Heart left ventricle (tissue), 13 donors: ENCODE results near the gene GTF2H2C.

Source experiments
- CTCF ChIP-seq, 12 donors: fragments of 200-600 bp; sonication (generic) in 4 of 12; IDR thresholded peaks; one replicate each; pipeline versions ENCODE4 v1.5.0 to v1.8.0; 2018 to 2022; ENCODE audit warnings: antibody characterized with exemption in 12 of 12, mild to moderate bottlenecking in 5 of 12
- POLR2A ChIP-seq, 2 donors: fragments of 450-650 bp; IDR thresholded peaks; one replicate each; pipeline ENCODE4 v1.6.1; 2017; ENCODE audit warnings: antibody characterized with exemption in 2 of 2, mild to moderate bottlenecking in 2 of 2, moderate library complexity in 2 of 2
- donor health status: ischemic (EF 13 %, LVEDD 7.1; RV severe dilation, severe dysfunction).
- donor health status: DM: no; HTN: yes; CAD: no.
- donor health status: DM: no; HTN: no; CAD: no.
- donor health status: ischemic (EF 25% LVEDD 6.9; RV normal size, moderate dysfunction).
- donor health status: ischemic (EF 25% LVEDD 5.7; RV mildly dilated, moderate dysfunction).
- donor health status: ischemic (EF 35%, LVEDD 5.7; RV mildly dilated, moderate dysfunction).
- donor health status: nonischemic (EF 11% LVEDD 7.7; RV severe dilation, severe dysfunction).
- donor health status: DM: yes; HTN: yes; CAD: no.
- donor health status: PGD.
- donor health status: ischemic (EF 29% LVEDD 5.4; RV normal size, mild dysfunction).
- donor health status: nonischemic (EF 23%, LVEDD 6.1; RV moderate dilation, normal function).

GRCh38 chr5:69522035-69522434 lies 38.0 kb upstream of the GTF2H2C start:
- TF ChIP-seq POLR2A (IDR thresholded peaks at IDR 0.05) (no peak), CTCF (IDR thresholded peaks at IDR 0.05) (no peak)
